ENCODE data around the gene RNF222.

GRCh38 chr17:8443756-8444155 is 46.1 kb upstream of the RNF222 start:
- TF ChIP-seq, protein P1, sequence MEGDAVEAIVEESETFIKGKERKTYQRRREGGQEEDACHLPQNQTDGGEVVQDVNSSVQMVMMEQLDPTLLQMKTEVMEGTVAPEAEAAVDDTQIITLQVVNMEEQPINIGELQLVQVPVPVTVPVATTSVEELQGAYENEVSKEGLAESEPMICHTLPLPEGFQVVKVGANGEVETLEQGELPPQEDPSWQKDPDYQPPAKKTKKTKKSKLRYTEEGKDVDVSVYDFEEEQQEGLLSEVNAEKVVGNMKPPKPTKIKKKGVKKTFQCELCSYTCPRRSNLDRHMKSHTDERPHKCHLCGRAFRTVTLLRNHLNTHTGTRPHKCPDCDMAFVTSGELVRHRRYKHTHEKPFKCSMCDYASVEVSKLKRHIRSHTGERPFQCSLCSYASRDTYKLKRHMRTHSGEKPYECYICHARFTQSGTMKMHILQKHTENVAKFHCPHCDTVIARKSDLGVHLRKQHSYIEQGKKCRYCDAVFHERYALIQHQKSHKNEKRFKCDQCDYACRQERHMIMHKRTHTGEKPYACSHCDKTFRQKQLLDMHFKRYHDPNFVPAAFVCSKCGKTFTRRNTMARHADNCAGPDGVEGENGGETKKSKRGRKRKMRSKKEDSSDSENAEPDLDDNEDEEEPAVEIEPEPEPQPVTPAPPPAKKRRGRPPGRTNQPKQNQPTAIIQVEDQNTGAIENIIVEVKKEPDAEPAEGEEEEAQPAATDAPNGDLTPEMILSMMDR (IDR thresholded peaks at IDR 0.05; ENCODE audit: borderline replicate concordance, extremely low read depth, low read length, poor library complexity, severe bottlenecking), result no peak
- no peak for TF ChIP-seq EZH2 (IDR thresholded peaks at IDR 0.05; ENCODE audit: borderline replicate concordance, low read depth, low read length, severe bottlenecking)
